ENCODE data around the gene SLC6A8.

SLC6A8 gene

GRCh38 chrX:153687121-153688039, at the start of gene SLC6A8:
TSS of gene SLC6A8 (plus strand) at chrX:153687926. CDS start at chrX:153688575, 649 bp downstream.
- DNase-seq: peak; percentile 73

DNA sequence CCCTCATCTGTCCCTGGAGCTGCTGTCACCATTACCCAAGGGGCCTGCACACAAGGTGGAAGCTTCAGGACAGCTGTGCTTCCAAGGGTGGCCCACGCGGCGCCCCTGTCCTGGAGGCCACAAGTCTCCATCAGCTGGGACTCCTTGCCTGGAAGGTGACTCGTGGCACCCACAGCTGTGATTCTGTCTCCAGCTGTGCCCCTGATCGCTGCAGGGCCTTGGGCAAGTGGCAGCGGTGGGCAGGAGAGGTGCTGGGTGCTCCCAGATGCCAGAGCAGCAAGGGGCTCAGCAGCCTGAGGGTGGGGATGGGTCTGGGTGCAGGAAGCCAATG, 49.7 kb upstream of the SLC6A8 start:
- no peak for DNase-seq

DNA sequence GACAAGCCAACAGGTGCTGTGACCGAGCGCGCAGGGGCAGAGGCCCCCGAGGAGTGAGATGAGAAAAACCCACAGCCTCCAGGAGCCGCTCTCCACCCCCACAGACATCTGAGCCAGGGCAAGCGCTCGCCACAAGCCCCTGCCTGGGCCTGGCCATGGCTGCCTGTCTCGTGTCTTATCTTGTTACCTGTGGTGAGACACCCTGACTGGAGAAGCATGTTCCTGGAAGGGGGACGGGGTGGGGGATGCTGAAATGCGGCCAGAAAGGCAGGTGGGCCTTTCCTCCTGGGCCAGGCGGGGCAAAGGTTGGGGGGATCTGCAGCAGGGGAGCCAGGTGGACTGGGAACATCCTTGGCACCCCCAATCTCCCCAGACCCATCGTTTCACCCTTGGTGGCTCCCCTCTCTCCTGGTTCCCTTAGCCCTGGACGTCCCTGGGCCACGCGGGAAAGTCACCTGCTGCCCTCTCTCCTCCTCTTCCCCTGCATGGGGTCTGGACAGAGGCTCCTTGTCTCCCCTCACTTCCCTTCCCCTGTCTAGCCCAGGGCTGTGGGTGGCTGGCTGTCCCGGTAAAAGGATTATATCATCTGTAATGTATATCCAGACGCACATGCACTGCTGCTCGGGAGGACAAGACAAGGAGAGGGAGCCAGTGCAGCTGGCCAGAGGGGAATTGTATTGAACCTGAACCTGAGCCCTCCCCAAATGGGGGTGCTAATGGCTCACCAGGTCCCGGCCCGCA, 49.1 kb upstream of the SLC6A8 start:
- DNase-seq: no peak

- DNase-seq: no peak
These were observed 48.3 kb upstream of the SLC6A8 start for GRCh38 chrX:153639177-153640044.

DNA sequence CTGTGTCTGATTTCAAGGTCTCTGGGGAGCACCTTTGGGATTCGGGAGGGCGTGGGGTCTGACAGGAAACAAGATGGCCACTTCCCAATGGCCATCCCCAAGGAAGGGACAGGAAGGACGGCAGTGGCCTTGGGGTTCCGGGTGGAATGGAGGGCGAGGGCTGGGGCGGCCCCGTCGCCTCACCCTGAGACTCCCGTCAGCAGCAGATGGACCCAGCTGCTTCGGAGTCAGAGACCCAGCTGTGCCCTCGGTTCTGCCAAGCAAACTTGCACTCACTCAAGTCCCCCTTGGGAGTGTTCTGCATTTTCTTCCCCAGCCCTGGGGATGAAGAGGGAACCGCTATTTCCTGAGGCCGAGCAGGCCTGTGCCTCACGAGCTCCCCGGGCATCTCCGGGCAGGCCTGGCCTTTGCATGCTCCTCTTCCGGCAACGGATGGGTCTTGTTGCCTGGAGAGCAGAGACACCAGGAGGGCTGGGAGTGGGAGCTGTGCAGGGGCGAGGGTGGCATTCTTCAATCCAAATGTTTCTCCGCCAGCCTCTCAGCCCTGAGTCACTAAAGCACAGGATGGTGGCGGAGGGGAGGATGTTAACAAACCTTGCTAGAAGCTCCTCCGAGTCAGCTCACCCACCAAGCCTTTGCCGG, 47.6 kb upstream of the SLC6A8 start:
- no peak for DNase-seq

GRCh38 chrX:153640736-153641575, 46.8 kb upstream of the SLC6A8 start:
- DNase-seq: no peak

GRCh38 chrX:153641627-153642026, 46.1 kb upstream of the SLC6A8 start:
- no peak for DNase-seq

DNA sequence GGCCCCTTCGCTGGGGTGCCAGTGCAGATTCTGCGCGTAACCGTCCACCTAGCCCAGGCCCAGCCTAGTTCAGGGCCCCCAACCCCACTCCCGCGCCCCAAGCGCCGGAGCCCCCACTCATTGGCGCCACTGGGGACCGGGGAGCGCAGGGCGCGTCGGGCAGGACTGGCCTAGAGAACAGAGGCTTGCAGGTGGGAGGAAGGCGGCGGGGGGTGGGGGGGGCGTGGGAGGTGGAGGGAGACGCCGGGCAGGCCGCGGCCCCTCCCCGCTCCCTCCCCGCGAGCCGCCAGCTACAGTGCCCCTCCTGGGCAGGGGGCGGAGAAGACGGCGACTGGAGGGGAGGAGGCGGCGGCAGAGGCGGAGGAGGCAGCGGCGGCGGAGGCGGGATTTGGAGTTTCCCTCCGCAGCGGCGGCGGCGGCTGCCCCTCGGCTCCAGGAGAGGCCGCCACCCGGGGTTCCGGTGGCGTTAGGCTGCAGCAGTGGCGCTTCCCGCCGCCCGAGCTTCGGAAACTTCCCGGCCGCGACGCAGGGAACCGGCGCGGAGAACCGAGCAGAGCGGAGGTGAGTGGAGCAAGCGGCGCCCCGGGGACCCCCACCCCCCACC, 45.6 kb upstream of the SLC6A8 start:
- no peak for DNase-seq

DNA sequence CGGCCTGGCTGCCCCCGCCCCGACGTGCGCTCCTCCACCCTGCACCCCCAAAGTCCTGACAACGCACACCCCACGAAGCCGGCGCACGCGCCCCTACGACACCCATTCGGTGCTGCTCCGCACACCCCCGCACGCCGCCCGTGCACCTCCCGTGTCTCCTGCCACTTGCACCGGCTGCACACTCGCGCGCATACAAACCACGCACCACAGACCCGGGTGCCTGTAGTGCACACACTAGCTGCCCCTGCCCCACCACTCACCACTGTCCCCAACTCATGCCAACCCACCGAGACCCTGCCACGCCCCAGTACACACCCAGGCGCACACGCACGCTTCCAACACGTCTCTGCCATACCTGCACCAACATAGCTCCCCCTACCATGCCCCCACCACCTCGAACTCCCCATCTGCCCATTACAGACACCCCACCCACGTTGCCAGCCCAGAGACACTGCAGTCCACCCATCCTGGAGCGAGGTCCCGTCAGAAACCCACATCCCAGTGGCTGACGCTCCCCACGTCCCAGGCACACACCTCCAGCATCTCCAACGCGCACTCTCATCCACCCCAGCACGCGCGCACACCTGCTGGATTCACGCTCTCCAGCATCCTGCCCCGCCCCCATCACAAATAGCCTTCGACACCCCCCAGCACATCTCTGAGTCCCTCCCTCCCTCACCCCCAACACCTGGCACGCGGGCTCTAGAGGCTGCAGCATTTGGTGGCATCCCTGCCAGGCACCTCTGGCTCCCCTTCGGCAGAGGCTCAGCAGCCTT, 44.9 kb upstream of the SLC6A8 start:
- DNase-seq: no peak

DNA sequence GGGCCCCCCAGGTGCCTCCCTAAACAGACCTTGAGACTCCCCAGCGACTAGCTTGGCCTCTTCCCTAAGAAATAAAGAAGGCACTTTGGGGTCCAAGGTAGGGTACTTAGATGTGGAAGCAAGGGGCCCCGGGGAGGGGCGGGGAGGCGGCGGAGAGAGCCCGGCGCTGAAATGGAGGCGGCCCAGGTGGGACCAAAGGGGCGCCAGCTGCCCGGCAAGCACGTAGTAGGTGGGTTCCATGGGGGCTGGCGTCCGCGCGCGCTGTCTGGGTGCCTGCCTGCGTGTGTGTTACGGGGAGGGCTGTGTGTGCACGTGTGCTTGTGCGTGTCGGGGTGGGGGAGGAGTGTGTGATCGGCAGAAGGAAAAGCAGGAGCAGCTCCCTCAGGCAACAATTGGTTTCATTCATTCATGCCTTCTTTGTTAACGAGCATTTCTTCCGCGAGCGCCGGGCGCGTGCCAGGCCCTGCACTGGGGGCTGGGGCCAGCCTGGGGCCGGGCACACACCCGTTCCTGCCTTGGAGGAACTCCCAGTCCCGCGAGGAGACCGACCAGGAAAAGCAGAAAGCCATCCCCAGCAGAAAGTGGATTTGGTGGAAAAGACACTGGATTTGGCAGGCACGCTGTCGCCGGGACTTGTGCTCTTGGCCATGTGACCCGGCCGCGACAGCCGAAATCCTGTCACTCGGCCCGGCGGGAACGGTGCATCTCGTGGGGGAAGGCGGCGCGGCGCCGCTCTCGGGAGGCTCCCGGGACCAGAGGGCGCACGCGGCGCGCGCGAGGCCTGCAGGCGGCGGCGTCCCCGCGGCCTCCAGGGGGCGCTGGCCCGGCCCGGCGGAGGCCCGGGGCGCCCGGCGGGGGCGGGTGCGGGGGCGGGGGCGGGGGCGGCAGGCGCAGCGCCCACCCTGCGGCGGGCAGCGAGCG, 44.0 kb upstream of the SLC6A8 start:
- DNase-seq: peak; percentile 29

GRCh38 chrX:153644356-153645125, 43.2 kb upstream of the SLC6A8 start:
- no peak for DNase-seq

GRCh38 chrX:153645151-153645550, 42.6 kb upstream of the SLC6A8 start:
- no peak for DNase-seq

DNA sequence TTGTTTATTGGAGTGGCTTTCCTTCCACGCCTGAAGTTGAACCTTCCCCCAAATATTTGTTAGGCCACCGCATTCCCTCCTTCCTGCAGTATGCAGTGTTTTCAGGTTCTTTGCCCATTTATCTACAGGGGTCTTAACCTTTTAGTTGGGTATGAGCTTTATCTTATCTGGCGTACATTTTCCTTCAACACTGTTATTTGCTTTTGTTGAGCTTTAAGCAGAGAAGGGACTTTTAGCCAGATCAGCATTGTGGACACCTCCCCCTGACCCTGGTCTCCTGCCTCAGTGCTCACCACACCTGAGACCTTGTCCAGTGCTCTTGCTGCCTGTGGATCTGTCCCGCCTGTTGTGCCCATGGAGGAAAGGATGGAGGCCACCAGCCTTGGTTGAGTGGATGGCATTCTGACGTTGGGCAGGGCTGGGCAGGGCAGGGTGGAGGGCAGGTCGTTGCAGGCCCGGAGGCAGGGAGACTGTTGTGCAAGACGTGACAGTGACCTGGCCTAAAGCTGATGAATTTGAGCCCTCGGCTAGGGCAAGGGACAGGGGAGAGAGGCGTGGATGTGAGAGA, 41.7 kb upstream of the SLC6A8 start:
- no peak for DNase-seq

DNA sequence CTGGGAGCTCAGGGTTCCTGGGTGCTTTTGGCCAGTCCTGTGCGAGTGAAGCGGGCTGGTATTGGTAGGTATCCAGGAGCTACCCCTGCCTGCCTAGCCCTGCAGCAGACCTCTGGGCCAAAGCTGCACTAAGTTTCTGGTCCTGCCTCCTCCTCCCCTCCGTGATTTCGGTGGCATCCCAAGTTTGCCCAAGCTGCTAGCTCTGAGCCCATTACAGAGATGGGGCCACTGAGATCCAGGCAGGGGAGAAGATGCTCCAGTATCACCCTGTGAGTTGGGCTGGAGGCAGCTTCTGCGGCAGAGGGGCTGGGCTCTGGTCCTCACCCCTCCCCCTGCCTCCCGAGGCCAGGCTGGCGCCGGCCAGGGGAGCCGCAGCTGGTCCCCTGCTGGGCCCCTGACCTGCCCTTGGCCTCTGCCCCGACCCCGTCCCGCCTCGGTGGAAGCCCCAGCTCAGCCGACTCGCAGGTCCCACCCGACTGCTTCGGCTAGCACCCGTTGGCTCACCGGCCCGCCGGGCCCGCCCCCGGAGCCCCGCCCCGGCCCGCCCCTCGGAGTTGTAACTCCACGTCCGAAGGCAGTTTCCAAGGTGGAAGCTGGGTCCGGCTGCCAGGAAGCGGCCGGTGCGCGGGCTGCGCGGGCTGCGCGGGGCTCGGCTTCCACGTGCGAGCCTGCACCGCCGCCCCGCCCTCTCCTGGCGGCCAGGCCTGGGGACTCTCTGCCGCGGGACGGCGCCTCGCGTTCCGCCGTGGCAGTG, 40.9 kb upstream of the SLC6A8 start, which contains the start of gene DUSP9:
Gene DUSP9, plus strand, starts transcription at position 584 of the 754 bp plus-strand sequence. CDS start 751 bp downstream, outside the sequence.
- DNase-seq: peak; percentile 39

- DNase-seq: no peak
These were observed 40.0 kb upstream of the SLC6A8 start for GRCh38 chrX:153647461-153648357.

Data from CD4-positive, alpha-beta T cell treated with Interleukin-17A for 4 hours (primary cell).